CD4-positive, alpha-beta T cell treated with Interleukin-6 for 4 hours (primary cell): ENCODE measurements around the gene SCAI.
A peak's percentile ranks its signal among the peaks of the same experiment; 100 is the strongest.
"Not testable (repeated sequence)": the region's sequence is repeated elsewhere in the genome, so short reads cannot be mapped to it uniquely, and the experiment has no call there.

ENCODE experiments used
- DNase-seq: peaks from one replicate; pipeline ENCODE4 v3.0.0-alpha.2; 2020; ENCODE audit warnings: mixed read lengths

The SCAI gene

GRCh38 chr9:124940894-124941678 lies 202.2 kb downstream of the SCAI start, which contains the start of gene GOLGA1:
Gene GOLGA1, minus strand, starts transcription at chr9:124941083. Its CDS starts 2,372 bp downstream, at chr9:124938711.
- DNase-seq = peak; percentile 94

DNA sequence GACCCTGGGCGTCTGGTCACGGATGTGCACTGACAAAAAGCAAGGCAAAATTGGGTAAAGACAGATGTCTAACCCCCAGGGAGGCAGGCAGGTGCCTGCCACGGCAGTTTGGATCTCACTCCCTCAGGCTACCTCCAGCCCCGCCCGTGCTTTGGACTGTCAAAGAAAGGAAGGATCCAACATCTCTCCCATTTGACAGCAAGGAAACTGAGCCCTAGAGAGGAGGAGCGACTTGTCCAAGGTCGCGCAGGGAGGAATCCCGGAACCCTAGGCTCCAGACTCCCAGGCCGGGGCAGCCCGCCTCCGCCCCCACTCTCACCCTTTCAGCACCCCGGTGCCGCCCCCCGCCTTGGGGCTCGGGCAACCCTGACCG lies 202.8 kb downstream of the SCAI start:
- DNase-seq = no peak

DNA sequence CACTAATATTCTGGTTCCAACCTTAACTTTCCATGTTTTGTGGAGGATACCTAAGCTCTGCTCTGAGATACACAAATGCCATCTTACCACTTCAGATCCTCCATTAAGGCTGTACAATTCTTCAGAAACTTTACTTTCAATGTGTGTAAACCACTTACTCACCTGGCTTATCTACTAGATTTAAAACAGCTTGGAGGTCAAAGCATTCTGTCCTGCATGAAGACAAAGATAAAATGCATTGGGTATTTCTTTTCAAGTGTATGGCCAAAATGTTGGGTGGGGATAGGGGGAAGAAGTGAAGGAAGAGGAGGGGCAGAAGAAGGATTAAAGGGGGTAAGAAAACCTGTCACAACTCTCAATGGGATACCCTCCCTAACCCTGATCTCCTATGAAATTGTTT lies 203.4 kb downstream of the SCAI start:
- DNase-seq = no peak

- no peak for DNase-seq
Measured at GRCh38 chr9:124934290-124934689, 209.0 kb downstream of the SCAI start.

DNA sequence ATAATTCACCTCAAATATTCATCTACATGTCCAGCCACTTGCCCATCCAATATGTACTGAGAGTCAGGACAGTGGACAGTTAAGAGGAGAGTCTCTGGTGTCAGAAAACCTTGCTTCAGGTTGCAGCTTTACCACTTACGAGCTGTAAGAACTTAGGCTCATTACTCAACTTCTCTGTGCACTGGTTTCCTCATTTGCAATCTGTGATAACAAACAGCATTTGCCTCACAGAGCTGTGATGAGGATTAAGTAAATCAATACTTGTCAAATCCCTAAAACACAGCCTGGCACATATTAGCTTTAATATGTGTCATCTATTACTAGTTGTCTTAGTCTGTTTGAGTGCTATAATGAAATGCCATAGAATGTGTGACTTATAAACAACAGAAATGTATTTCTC lies 211.0 kb downstream of the SCAI start:
- no peak for DNase-seq

DNA sequence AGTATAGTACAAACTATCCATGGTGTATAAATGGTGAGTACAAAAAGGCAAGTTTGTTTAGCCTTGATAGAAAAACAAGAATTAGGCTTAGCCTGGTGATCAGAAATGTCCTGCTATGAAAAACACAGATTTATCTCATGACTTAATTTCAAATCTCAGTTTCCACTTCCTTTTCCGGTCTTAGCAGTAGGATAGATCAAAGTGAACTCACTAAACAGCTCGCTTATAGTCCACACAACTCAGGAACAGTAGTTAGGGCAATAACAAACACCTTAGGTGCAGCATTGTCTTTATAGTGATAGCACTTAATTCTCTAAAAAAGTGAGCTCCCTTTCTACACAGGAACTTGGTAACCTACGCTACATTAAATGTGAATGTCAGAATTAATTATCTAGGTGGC lies 213.9 kb downstream of the SCAI start:
- no peak for DNase-seq

GRCh38 chr9:124928116-124928515 lies 215.2 kb downstream of the SCAI start:
- DNase-seq = no peak

GRCh38 chr9:124920394-124920793 lies 222.9 kb downstream of the SCAI start:
- DNase-seq = not testable (repeated sequence)

DNA sequence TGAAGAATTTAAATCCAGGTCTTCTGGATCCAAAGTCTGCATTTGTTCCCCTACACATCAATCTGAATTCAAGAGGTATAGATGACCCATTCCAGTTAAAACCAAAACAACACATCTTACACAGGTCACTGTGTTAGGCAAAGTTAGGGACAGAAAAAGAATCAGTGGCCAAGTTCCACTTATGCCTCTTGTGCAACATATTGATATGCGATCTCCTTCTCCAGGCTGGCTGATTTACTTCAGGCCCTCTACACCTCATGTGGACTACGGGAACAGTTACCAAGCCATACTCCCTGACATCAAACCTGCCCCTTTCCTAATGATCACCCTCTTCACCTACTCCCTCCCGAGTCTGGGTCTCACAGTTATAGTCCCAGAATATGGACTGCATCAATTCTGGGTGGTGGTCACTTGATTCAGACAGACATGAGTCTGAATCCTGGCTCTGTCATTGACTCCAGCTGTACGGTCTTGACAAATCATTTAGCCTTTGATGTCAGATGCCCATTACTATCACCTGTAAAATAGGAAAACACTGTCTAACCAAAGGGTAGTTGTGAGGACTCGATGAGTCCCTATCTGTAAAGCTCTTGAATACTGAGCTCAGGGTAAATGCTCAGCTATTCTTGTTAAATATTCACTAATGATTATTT lies 228.4 kb downstream of the SCAI start:
- no peak for DNase-seq

GRCh38 chr9:124913378-124913777 lies 229.9 kb downstream of the SCAI start:
- DNase-seq = no peak

DNA sequence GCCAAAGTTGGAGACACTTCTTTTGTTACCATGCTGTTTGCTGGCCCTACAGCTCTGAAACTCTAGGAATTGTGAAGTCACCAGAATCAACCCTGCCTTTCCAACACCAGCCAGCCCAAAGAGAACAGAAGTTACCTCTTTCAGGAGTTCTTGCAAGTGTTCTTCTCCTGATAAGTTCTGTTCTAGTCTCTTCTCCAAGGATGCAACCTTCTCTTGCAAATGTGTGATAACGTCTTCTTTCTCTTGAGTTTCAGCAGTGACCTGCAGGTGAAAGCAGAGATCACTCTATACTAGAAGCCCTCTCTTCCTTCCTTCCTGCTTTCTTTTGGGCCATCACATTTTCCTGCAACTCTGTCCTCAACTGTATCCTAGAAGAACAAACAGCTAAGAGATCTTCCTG lies 231.6 kb downstream of the SCAI start:
- DNase-seq = no peak

DNA sequence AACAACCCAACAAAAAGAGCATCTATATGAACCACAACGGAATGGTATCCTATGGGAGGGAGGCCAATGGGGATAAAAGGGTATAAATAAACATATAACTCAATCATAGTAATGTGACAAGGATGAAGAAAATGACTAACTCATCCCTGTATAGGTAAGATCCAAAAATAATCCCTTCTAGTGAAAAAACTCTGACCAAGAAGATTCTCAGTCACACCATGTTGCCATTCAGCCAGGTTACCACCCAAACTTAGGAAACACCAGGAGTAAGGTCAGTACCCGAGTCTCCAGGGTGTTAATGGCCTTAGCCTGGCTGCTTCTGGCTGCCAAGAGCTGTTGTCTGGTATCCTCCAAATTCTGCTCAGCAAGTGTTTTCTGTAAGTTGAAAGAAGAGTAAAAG lies 235.2 kb downstream of the SCAI start:
- no peak for DNase-seq

DNA sequence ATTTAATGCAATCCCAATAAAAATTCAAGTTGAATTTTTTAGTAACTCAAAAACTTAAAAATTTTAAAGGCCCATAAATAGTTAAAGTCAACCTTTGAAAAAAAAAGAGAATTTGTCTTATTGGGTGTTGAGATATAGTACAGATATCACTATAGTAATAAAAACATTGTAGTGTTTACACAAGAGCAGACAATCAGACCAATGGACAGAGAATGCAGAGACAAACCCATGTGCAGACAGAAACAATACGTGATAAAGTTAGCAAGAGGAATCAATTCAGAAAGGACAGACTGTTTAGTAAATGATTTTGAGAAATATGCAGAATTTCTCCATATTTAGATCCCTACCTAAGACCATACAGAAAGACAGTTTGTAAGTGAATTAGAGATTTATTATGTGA lies 236.4 kb downstream of the SCAI start:
- no peak for DNase-seq

- no peak for DNase-seq
Measured at GRCh38 chr9:124899845-124900244, 243.5 kb downstream of the SCAI start.

GRCh38 chr9:124897570-124898460 lies 245.5 kb downstream of the SCAI start:
- no peak for DNase-seq

DNA sequence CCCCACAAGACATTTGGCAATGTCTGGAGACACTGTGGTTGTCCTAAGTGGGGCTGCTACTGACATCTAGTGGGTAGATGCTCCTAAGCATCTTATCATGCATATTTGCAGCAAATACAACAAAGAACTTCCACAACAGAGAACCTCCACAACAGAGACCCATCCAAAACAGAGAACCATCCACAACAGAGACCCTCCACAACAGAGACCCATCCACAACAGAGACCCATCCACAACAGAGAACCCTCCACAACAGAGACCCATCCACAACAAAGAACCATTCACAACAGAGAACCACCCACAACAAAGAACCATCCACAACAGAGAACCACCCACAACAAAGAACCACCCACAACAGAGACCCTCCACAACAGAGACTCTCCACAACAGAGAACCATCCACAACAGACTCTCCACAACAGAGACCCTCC lies 248.6 kb downstream of the SCAI start:
- DNase-seq = peak; percentile 48

DNA sequence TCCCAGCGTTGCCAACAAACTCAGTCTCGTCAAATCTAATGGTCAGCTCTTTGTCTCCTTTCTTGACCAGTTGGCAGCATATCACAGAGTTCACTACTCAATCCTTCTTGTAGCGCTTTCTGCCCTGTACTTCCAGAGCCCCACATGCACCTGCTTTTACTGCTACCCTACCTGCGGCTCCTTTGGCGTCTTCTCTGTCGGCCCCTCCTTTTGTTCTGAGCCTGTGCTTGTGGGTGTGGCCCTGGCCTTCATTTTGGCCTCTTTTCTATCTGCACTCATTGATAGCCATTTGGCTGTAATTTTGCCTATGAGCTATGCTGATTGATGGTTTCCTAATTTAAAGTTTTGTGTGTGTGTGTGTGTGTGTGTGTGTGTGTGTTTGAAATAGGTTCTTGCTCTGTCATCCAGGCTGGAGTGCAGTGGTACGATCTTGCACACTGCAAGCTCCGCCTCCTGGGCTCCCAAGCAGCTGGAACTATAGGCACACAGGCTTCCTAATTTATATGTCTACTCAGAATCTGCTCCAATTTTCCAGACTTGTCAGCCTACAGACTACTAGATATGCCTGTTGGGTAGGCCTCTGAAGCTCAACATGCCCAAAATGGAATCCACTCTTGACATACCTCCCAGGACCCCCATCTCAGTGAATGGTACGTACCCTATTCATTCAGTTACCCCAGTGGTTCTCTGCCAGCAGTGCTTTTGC lies 249.1 kb downstream of the SCAI start:
- DNase-seq = no peak
